ENCODE measurements around the gene RAPGEF4. TPM values are rescaled to one million over a fixed set of nuclear protein-coding genes. Genes with fewer than 3 reads are reported as not detected.

The RAPGEF4 gene
- total RNA-seq, 1 donor from 2014 or later: 0.57 TPM

GRCh38 chr2:172905937-172906811 lies 170.5 kb downstream of the RAPGEF4 start:
- no peak for TF ChIP-seq CTCF (IDR thresholded peaks at IDR 0.05)
- Mint-ChIP-seq H3K36me3 (ENCODE audit: low read depth) (no peaks in the 10 kb centered on the region), H3K4me3 (ENCODE audit: unreplicated experiment) (no peak overlapping the region), H3K9me3 (ENCODE audit: low read depth) (no peaks in the 10 kb centered on the region), H3K4me1 (ENCODE audit: low read depth) (no peaks in the 10 kb centered on the region), H3K27me3 (ENCODE audit: low read depth) (no peaks in the 10 kb centered on the region), H3K27ac (ENCODE audit: unreplicated experiment) (no peak overlapping the region)
- no peak for DNase-seq (ENCODE audit: low spot score)

GRCh38 chr2:172908275-172908674 lies 172.6 kb downstream of the RAPGEF4 start:
- Mint-ChIP-seq H3K4me1 (ENCODE audit: low read depth) (no peaks in the 10 kb centered on the region), H3K4me3 (ENCODE audit: unreplicated experiment) (no peak overlapping the region), H3K36me3 (ENCODE audit: low read depth) (no peaks in the 10 kb centered on the region), H3K27me3 (ENCODE audit: low read depth) (no peaks in the 10 kb centered on the region), H3K27ac (ENCODE audit: unreplicated experiment) (no peak overlapping the region), H3K9me3 (ENCODE audit: low read depth) (no peaks in the 10 kb centered on the region)
- no peak for TF ChIP-seq CTCF (IDR thresholded peaks at IDR 0.05)
- DNase-seq (ENCODE audit: low spot score): no peak

GRCh38 chr2:172909454-172909853 lies 173.8 kb downstream of the RAPGEF4 start:
- Mint-ChIP-seq H3K27me3 (ENCODE audit: low read depth) (no peaks in the 10 kb centered on the region), H3K9me3 (ENCODE audit: low read depth) (no peaks in the 10 kb centered on the region), H3K4me1 (ENCODE audit: low read depth) (no peaks in the 10 kb centered on the region), H3K36me3 (ENCODE audit: low read depth) (no peaks in the 10 kb centered on the region), H3K4me3 (ENCODE audit: unreplicated experiment) (no peak overlapping the region), H3K27ac (ENCODE audit: unreplicated experiment) (no peak overlapping the region)
- TF ChIP-seq CTCF (IDR thresholded peaks at IDR 0.05): no peak
- no peak for DNase-seq (ENCODE audit: low spot score)

GRCh38 chr2:172912266-172912665 lies 176.6 kb downstream of the RAPGEF4 start:
- Mint-ChIP-seq H3K36me3 (ENCODE audit: low read depth) (no peaks in the 10 kb centered on the region), H3K9me3 (ENCODE audit: low read depth) (no peaks in the 10 kb centered on the region), H3K4me3 (ENCODE audit: unreplicated experiment) (no peak overlapping the region), H3K27me3 (ENCODE audit: low read depth) (no peaks in the 10 kb centered on the region), H3K27ac (ENCODE audit: unreplicated experiment) (no peak overlapping the region), H3K4me1 (ENCODE audit: low read depth) (no peaks in the 10 kb centered on the region)
- no peak for TF ChIP-seq CTCF (IDR thresholded peaks at IDR 0.05)
- no peak for DNase-seq (ENCODE audit: low spot score)

- no peak overlapping the region for H3K27ac Mint-ChIP-seq (ENCODE audit: unreplicated experiment)
- DNase-seq (ENCODE audit: low spot score): no peak
- H3K27me3 Mint-ChIP-seq (ENCODE audit: low read depth): no peaks in the 10 kb centered on the region
- H3K9me3 Mint-ChIP-seq (ENCODE audit: low read depth): no peaks in the 10 kb centered on the region
- H3K4me1 Mint-ChIP-seq (ENCODE audit: low read depth): peaks cover 12% of the 10 kb centered on the region
- TF ChIP-seq CTCF (IDR thresholded peaks at IDR 0.05): no peak
- no peak overlapping the region for H3K4me3 Mint-ChIP-seq (ENCODE audit: unreplicated experiment)
- no peaks in the 10 kb centered on the region for H3K36me3 Mint-ChIP-seq (ENCODE audit: low read depth)
Measured at GRCh38 chr2:172914341-172915008, 178.8 kb downstream of the RAPGEF4 start.
